ENCODE measurements around the gene TMEM184C.

Gene TMEM184C

DNA sequence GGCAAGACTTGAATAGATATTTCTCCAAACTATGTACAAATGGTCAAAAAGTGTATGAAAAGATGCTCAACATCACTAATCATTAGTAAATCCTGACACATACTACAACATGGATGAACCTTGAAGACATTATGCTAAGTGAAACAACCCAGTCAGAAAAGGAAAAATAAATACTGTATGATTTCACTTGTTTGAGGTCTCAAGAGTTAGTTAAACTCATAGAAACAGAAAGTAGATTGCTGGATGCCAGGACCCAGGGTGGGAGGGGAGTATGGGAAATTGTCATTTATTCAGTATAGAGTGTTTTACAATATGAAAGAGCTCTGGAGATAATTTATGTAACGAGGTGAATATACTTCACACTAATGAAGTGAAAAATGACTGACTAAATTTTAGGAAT is 34.4 kb downstream of the TMEM184C start:
- no peak for DNase-seq (ENCODE audit: low read depth, low spot score)

DNA sequence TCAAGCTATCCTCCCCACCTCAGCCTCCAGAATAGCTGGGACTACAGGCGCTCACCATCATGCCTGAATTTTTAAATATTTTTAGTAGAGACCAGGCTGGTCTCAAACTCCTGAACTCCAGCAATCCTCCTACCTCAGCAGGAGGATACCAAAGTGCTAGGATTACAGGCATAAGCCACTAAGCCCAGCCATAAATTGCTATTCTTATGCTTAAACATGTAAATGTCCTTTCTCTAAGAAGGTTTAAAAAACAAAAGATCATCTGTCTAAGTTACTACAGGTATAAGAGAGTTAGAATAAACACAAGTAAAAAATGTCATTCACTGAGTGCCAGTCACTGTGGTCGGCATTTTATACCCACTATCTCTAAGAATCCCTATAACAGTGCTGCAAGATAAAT is 38.4 kb downstream of the TMEM184C start:
- DNase-seq (ENCODE audit: low read depth, low spot score) = no peak

DNA sequence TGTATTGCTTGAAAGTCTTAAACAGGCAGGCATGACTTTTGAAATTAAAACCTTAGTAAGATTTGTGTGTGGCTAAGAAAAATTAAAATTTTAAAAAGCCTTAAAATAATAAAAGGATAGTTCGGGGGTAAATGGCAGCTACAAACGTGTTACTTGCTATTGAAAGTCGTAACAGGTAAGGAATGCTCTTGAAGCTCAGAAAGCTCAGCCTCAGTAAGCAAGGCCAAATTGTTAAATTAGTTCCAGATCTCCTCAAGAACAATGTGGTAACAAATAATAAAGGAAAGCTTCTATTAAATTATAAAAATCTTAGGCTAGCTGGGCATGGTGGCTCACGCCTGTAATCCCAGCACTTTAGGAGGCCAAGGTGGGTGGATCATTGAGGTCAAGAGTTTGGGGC is 41.3 kb downstream of the TMEM184C start:
- DNase-seq (ENCODE audit: low read depth, low spot score) = no peak

DNA sequence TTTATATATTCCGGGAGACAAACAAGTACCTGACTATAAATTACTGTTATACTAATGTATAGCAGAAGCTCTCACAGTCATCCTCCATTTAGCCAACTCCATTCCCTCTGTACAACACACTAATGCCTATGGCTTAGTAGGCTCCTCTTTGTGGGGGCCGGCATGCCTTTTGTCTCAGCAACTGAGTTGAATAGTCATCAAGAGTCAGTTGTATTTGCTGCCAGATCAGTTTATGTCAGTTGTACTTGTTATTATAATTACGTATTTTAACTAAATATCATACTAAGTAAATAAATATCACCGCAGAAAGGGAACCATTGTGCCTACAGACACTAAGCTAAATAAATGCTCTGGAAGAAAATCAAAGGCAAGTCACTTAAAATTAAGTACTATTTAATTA is 56.9 kb downstream of the TMEM184C start:
- no peak for DNase-seq (ENCODE audit: low read depth, low spot score)

DNA sequence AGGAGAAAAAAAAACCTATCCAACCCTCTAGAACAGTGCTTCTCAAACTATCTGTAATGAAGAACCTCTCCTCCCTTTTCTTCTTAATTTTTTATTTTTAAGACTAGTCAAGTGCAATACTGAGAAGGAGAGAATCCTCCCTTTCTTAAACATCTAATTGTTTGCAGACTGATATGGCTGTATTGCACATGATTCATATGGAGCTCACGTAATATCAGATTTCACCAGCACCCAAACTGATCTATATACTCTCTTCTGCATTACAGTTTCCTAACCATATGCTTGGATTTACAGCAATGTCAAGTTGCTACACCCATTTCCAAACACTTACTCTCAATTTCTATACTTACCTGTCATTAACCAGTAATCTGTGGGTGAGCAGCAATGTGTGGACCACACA is 57.3 kb downstream of the TMEM184C start:
- no peak for DNase-seq (ENCODE audit: low read depth, low spot score)

DNA sequence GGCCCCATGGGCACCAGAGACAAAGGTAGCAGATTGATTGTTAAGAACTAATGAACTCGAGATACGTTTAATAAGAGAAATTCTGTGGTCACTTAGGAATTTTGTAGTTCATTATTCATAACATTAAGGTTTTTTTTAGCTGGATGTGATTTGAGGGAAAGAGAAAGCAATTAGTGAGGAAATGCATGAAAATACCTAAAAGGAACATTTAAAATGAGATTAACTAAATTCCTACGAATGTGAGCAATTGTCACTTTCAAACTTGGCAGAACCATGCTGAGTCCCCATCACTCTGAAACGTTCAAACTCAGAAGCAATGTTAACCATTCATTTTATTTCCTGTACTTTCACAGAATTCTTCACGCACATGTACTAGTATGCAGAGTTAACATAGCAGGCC is 60.9 kb downstream of the TMEM184C start:
- DNase-seq (ENCODE audit: low read depth, low spot score) = no peak

DNA sequence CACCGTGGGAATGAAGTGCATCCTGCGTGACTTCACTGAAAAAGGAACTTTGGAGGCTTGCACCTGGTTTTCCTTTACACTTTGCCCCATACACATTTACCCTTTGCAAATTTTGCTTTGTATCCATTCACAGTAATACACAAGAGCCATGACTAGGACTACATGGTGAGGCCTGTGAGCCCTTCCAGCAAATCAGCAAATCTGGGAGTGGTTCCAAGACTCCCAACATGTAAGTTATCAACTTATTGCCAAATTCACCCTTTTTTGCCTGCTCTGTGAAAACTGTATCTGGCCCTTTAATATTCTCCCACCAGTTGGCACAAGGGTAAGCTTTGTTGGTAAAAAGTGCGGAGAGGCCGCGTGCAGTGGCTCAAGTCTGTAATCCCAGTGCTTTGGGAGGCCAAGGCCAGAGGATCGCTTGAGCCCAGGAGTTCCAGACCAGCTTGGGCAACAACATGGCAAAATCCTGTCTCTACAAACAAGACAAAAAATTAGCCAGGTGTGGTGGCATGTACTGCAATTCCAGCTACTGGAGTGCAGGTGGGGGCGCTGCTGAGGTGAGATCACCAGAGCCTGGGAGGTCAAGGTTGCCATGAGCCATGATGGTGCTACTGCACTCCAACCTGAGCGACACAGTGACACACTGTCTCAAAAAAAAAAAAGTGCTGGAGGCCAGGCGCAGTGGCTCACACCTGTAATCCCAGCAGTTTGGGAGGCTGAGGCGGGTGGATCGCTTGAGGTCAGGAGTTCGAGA is 61.8 kb downstream of the TMEM184C start:
- no peak for DNase-seq (ENCODE audit: low read depth, low spot score)

DNA sequence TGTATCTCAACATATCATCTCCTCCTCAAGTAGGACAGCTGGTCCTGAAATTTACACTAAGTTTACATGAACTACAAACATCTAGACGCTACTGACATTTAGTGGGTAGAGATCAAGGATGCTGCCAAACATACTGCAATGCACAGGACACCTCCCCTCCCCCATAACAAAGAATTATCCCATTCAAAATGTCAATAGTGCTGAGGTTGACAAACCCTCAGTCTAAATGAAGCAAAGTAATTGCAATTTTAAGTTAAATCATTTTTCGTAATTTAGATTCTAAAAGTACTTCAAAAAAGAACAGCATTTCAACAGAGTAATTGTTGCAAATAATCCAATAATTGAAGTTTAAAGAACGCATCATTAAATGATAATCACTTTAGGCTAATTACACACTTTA is 65.6 kb downstream of the TMEM184C start:
- DNase-seq (ENCODE audit: low read depth, low spot score) = no peak

DNA sequence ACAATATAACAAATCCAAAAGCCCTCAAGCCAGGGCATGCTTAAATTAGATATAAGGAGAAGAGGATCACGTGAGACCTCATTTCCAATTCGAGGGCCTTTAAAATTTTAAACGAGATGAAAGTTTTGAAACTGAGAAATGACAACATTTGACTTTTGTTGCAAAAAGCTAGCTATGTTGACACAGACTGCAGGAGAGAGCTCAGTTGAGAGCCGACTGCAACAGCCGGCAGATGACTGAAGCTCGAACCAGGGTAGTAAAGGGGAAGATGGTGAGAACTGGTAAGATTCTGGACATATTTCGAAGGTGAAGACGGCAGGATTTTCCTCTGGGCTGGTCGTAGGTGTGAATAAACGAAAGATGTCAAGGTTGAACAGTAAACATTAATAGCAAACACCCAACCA is 66.0 kb downstream of the TMEM184C start:
- no peak for DNase-seq (ENCODE audit: low read depth, low spot score)

DNA sequence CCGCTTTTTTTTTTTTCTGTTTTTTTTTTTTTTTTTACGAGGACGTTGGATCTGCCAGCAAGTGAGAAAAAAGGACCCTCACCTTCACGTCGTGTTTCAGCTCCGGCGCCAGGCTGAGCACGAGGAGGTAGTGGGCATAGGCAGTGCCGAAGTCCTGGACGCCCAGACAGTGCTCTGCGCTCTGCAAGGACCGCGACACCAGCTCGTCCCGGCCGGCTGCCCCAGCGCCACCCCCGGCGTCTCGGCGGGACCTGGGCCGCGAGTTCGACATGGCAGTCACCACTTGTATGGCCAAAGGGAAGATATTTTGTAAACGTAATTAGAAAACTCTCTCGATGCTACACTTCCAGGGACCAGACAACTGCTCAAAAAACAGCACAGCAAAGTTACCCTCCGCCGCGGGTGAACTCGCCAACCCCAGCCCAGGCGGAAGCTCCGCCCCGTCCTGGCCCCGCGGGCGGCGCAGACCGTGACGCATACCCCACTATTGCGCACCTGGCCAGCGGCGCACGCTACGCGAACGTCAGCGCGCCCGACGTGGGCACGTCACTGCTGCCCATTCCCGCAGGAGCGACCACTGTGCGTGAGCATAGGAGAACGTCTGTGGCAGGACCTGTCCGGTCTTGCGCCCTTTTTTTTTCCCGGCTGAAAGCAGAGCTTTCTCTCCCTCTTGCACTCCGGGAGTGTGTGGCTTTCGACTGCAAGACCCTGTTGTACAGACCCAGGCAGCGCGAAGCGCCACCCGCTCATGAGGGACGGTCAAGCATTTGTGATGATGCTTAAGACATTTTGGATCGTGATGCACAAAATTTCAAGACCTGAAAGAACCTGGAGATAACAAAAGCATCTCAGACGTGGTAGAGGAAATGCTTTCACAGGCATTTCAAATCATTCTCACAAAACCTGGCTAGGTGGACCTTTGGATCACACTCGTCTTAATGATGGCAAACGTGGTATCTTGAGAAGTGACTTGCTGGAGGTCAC is 66.8 kb downstream of the TMEM184C start, which contains the start of gene PRMT9:
Gene PRMT9, minus strand, starts transcription at position 447 of the 984 bp plus-strand sequence. Its CDS starts 176 bp downstream, at position 271.
- peak; percentile 88 for DNase-seq (ENCODE audit: low read depth, low spot score)

DNA sequence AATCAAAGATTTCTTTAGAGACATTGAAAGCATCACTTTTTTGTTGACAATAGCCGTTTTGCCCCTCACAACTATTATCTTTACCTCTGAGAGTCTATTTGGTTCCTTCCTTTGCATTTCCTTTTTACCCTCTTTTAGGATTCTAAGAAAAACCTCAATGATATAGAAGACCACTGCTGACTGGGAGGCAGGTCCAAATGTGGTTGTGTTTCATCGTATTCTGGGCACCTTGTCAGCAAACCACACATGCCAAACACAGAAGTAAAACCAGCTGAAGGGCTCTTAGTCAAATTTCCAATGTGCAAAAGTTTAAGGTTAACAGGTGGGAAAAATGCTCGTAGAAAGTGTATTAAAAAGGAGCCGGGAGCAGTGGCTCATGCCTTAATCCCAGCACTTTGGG is 71.9 kb downstream of the TMEM184C start:
- DNase-seq (ENCODE audit: low read depth, low spot score) = no peak

DNA sequence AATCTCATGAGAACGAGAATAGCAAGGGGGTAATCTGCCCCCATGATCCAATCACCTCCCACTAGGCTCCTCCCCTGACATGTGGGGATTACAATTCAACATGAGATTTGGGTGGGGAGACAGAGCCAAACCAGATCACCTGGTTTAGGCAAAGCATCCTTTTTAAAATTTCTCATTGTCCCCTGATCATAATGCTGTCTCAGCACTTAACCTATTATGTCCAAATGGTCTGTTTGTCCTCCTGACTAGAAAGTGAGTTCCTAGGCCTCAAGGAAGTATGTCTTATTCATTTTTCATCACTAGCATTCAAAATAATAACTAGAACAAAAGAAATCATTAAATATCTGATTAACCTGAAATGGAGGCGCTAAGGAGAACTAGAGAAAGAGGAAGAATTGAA is 74.6 kb downstream of the TMEM184C start:
- DNase-seq (ENCODE audit: low read depth, low spot score) = no peak

DNA sequence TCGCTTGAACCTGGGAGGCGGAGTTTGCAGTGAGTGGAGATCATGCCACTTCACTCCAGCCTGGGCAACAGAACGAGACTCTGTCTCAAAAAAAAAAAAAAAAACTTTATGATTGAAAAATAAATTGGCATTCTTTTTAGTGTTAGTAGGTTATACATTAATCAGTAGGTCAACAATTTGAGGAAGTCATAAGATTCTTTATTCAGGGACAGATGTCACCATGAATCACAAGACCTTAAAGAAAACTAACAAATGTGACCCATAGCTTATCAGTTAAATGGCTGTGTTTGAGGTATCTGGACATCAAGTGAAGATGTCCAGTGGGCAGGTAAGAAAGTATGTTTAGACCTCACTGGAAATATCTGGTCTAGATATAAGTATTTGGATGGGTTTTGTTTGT is 76.0 kb downstream of the TMEM184C start:
- DNase-seq (ENCODE audit: low read depth, low spot score) = no peak

DNA sequence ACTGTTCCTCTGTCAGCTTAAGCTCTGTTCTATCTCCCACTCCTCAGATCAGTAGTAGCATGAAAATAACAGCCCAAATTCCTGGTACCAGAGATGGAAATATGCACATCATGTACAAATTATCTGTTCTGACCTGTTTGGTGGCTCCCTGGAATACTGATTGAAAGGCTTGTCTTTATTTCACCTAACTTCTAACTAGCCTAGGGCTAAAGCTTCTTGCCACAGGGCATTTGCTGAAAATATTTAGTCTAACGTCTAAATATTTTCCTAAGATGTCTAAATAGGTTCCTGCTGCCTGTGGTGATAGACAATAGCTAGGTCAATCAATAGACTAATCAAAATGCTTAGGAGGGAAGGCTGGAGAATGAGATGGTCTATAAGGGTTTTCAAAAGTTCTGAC is 79.7 kb downstream of the TMEM184C start:
- DNase-seq (ENCODE audit: low read depth, low spot score) = no peak

DNA sequence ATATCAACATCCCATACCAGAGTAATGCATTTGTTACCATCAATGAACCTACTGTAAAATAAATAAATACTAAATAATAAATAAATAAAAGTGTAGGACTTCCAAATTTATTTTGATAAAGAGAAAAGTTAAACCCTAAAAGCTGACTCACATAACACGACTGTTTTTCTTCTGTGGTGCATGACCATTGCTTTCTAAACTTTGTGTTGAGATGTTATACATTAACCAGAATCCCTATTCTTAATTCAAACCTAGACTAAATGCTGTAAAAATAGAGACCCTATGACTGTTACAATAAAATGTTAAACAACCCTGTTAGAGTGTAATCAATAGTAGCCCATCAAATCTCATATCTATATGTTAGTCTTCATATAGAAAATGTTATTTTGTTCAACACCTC is 87.6 kb downstream of the TMEM184C start:
- DNase-seq (ENCODE audit: low read depth, low spot score) = no peak

DNA sequence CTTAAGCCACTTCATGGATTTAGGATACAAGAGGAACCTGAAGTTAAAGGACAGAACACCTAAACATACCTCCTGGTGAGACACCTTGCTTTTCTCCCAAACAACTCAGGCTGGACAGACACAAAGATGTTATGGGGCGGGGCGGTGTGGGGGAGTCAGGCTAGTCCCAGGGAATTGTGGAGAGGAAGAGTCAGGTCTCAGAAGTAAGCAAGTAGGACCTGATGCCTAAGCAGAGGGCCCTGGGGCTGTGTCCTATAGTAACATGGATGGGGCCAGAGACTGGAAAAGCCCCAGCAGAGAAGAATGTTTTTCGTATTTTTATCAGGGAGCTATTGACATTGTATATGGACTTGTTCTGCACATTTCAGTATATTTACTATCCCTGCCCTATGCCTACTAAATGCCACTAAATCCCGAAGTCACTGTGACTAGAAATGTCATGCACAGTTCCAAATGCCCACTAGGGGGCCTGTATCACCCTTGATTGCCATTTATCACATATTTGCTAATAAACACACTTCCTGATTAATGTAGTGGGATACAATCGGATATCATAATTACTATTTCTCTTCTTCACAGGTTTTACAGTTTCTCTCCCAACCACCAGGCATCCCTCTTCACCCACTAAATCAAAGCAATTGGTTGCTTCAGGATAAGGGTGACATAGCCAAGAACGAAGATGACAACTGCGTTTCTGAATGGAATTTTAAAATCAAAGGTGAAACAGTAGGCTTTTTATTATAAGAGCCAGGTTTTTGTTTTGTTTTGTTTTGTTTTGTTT is 90.9 kb downstream of the TMEM184C start:
- DNase-seq (ENCODE audit: low read depth, low spot score) = no peak

DNA sequence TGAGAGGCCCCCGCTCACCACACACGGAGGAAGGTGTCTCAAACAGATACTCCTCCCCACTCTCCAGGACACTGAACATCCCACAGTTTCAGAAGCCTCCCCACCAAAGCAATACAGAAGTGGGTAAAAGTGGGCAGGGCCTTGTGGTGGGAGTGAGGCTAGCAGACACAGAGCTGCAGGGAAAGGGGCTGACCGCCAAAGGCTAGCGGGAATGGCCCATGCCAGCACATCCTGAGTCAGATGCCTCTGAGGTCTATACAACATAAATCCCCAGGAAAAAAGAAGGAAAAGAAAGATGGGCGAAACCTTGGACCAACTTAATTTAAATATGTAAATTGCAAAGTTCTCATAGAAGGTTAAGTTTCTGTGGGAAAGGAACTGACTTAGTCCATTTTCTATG is 92.8 kb downstream of the TMEM184C start:
- DNase-seq (ENCODE audit: low read depth, low spot score) = no peak

DNA sequence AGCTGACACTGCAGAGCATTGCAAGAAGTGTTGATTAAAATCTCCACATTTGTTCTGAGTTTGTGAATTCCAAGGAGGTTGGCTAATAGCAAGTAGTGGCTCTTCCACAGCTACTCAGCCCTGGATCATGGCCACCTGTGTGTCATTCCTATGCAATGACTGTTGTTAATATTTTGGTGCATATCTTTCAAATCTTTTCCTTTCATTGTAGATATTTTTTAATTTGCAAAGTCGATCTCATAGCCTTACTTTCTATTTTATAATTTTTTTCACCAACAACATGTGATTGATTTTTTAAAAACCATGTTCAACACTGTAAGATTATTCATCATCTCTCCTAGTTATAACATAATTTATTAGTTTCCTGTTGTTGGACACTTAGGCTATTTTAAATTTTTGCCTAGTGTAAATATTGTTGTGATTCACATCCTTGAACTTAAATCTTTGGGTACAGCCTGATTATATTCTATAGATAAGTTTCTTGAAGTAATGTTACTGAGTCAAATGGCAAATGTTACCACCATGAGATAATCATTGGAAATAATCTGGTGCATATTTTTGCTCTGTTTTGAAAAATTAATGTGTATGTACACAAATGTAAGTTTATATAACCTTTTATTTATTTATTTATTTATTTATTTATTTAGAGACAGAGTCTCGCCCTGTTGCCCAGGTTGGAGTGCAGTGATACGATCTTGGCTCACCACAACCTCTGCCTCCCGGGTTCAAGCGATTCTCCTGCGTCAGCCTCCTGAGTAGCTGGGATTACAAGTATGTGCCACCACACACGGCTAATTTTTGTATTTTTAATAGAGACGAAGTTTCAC is 97.6 kb downstream of the TMEM184C start:
- DNase-seq (ENCODE audit: low read depth, low spot score) = no peak

DNA sequence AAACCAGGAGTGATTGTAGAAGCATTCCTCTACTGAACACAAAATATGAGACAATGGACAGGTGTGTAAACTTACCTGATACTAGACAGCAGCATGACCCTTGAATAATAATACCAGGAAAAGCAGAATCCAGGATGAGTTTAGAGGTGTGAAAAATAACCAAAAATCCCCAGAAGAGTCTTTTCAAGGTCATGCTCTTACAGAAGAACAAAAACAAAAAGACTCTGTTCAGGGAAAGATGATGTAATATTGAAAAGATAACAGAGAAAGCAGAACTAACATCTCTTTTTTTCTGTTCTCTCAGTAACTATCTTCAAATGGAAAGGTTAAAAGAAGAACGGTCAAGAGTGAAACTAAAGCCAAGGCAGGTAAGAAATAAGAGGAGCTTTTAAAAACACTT is 100.7 kb downstream of the TMEM184C start:
- no peak for DNase-seq (ENCODE audit: low read depth, low spot score)
